Thyroid gland (tissue), 4 donors: ENCODE results near the gene RASD1. TPM values are rescaled to one million over a fixed set of nuclear protein-coding genes. Genes with fewer than 3 reads are reported as not detected.
A peak's percentile ranks its signal among the peaks of the same experiment; 100 is the strongest.

ENCODE experiments used
- DNase-seq, 2 donors: peaks; one replicate each; pipeline ENCODE4 v3.0.0-alpha.2; 2019
- H3K27ac ChIP-seq, 3 donors: fragments of 200-600 bp; sonication (generic); 1 replicate in 2 of 3; 2 replicates in 1 of 3; pipeline ENCODE4 v1.5.1; 2016 to 2019; ENCODE audit warnings: mild to moderate bottlenecking in 1 of 3, moderate library complexity in 1 of 3
- H3K27me3 ChIP-seq: fragments of 200-600 bp; sonication (generic); one replicate; pipeline ENCODE4 v1.5.1; 2019
- H3K36me3 ChIP-seq, 2 donors: fragments of 200-600 bp; sonication (generic); one replicate each; pipeline ENCODE4 v1.5.1; 2016 to 2019
- H3K4me1 ChIP-seq, 2 donors: fragments of 200-600 bp; sonication (generic); one replicate each; pipeline ENCODE4 v1.5.1; 2017 to 2019
- H3K4me3 ChIP-seq, 3 donors: fragments of 200-600 bp; sonication (generic); replicated peaks in 1 of 3; 1 replicate in 2 of 3; 2 replicates in 1 of 3; pipeline ENCODE4 v1.5.1; 2016; ENCODE audit warnings: mild to moderate bottlenecking in 1 of 3
- H3K9me3 ChIP-seq: fragments of 200-600 bp; sonication (generic); one replicate; pipeline ENCODE4 v1.5.1; 2017
- POLR2A ChIP-seq, 2 donors: fragments of 450-650 bp; IDR thresholded peaks; one replicate each; pipeline ENCODE4 v1.6.1; 2017; ENCODE audit warnings: antibody characterized with exemption in 2 of 2, mild to moderate bottlenecking in 2 of 2, moderate library complexity in 1 of 2
- whole genome bisulfite sequencing, 2 donors: methylation state at CpG; one replicate each; pipeline ENCODE4 v1.1.5; 2017; 5-methylcytosine and 5-hydroxymethylcytosine counted together
- intact Hi-C: fragments of 100-400 bp; cut with DNase I; formaldehyde crosslinking; loops from one replicate; pipeline ENCODE4 v1.15.1; 2023
- total RNA-seq, 4 donors: library from RNA; depleted of rRNA; stranded (reverse); fragments of >200 nt; gene quantifications; one replicate each; pipeline ENCODE4 v1.2.3, GENCODE V29; 2016
- TF ChIP-seq, protein P1 (sequence below), 6 experiments: fragments of 200-600 bp in 3 of 6; fragments of 450-650 bp in 3 of 6; sonication (generic) in 3 of 6; IDR thresholded peaks; one replicate each; pipeline ENCODE4 v1.5.1; 2016 to 2019; ENCODE audit warnings: antibody characterized with exemption in 6 of 6, mild to moderate bottlenecking in 2 of 6, inconsistent platforms in 1 of 6, moderate library complexity in 1 of 6

The RASD1 gene
- total RNA-seq, 4 donors from 2014 or later: 114 to 149 (median 141) TPM

- intact Hi-C loops: no loop called here
- H3K9me3 ChIP-seq: no peaks in the 10 kb centered on the region
- no peak for DNase-seq
- peaks cover 0 to 16% of the 10 kb centered on the region in 2 donors for H3K4me1 ChIP-seq
- no peaks in the 10 kb centered on the region for H3K27me3 ChIP-seq
- no peaks in the 10 kb centered on the region for H3K36me3 ChIP-seq
- no peak overlapping the region for H3K4me3 ChIP-seq
- WGBS, 2 donors: 87% methylated on average over 8 to 11 of the region's 15 CpGs
- H3K27ac ChIP-seq: no peak overlapping the region
- TF ChIP-seq, protein P1, sequence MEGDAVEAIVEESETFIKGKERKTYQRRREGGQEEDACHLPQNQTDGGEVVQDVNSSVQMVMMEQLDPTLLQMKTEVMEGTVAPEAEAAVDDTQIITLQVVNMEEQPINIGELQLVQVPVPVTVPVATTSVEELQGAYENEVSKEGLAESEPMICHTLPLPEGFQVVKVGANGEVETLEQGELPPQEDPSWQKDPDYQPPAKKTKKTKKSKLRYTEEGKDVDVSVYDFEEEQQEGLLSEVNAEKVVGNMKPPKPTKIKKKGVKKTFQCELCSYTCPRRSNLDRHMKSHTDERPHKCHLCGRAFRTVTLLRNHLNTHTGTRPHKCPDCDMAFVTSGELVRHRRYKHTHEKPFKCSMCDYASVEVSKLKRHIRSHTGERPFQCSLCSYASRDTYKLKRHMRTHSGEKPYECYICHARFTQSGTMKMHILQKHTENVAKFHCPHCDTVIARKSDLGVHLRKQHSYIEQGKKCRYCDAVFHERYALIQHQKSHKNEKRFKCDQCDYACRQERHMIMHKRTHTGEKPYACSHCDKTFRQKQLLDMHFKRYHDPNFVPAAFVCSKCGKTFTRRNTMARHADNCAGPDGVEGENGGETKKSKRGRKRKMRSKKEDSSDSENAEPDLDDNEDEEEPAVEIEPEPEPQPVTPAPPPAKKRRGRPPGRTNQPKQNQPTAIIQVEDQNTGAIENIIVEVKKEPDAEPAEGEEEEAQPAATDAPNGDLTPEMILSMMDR (IDR thresholded peaks at IDR 0.05): no peak
- no peak for TF ChIP-seq POLR2A (IDR thresholded peaks at IDR 0.05)
Observed at GRCh38 chr17:17537311-17538099, 41.3 kb upstream of the RASD1 start.

DNA sequence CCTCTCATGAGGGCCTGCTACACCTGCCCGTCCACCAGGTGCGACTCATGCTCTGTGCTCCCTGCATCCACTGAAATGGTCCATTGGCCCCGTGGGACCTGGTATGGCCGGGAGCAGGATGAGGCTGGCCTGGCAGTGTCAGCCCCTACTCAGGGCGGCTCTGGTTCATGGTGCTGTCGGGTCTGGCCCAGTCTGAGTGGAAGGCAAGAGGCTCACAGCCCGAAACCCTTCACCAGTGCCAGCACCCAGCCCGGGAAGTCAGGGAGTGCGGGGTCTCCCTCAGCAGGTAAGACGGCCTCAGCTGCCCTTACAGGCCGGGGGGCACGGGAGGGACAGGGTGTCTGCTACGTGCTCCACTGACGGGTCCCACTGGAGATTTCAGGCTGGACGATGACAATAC, 40.5 kb upstream of the RASD1 start:
- Histone ChIP-seq H3K36me3 (no peaks in the 10 kb centered on the region), H3K4me3 (no peak overlapping the region), H3K9me3 (no peaks in the 10 kb centered on the region), H3K4me1 (peaks cover 0 to 16% of the 10 kb centered on the region in 2 donors), H3K27ac (peak overlapping the region in 1 of 3 donors; percentile 79), H3K27me3 (no peaks in the 10 kb centered on the region)
- intact Hi-C loops: no loop called here
- TF ChIP-seq, protein P1 (IDR thresholded peaks at IDR 0.05): no peak
- no peak for TF ChIP-seq POLR2A (IDR thresholded peaks at IDR 0.05)
- no peak for DNase-seq
- WGBS, 2 donors: 88 to 89% methylated on average over 3 to 9 of the region's 15 CpGs

DNA sequence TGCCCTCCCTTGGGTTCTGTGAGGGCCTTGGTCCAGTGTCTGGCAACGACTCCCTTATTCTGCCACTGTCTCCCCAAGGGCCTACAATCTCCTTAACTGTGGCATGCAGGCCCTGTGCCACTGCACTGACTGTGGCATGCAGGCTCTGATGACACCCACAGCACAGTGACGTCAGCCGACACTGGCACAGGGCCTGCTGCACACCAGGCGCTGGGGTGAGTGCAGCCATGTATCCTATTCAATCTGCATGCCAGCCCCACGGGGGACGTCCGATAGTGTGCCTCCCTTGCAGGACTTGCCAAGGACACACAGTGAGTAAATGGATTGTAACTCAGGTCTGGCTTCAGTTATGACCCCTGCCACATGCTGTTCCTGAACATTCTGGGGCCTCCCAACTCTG, 39.8 kb upstream of the RASD1 start:
- intact Hi-C loops: no loop called here
- peak overlapping the region in 2 of 3 donors; percentile 48 to 79 for H3K27ac ChIP-seq
- 64 to 82% methylated on average over 4 to 6 of the region's 7 CpGs for WGBS, 2 donors
- H3K27me3 ChIP-seq: no peaks in the 10 kb centered on the region
- TF ChIP-seq, protein P1 (IDR thresholded peaks at IDR 0.05): no peak
- TF ChIP-seq POLR2A (IDR thresholded peaks at IDR 0.05): no peak
- H3K4me1 ChIP-seq: peaks cover 0 to 16% of the 10 kb centered on the region in 2 donors
- H3K9me3 ChIP-seq: no peaks in the 10 kb centered on the region
- DNase-seq: peak; percentile 65 to 82
- H3K4me3 ChIP-seq: no peak overlapping the region
- H3K36me3 ChIP-seq: no peaks in the 10 kb centered on the region

DNA sequence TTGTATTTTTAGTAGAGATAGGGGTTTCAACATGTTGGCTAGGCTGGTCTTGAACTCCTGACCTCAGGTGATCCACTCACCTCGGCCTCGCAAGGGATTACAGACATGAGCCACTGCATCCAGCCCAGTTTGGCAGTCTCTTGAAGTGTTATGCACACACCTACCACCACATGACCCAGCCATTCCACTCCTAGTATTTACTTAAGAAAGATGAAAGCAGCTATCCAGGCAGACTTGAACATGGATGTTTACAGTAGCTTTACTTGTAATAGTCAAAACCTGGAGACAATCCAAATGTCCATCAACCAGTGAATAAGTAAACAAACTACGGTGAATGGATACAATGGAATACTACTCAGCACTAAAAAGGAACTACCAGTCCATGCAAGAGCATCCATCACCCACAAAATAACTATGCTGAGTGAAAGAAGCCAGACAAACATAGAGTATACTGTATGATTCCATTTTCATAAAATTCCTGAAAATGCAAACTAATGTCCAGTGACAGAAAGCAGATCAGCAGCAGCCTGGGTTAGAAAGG, 37.8 kb upstream of the RASD1 start:
- no peaks in the 10 kb centered on the region for H3K27me3 ChIP-seq
- H3K4me3 ChIP-seq: no peak overlapping the region
- no peaks in the 10 kb centered on the region for H3K9me3 ChIP-seq
- DNase-seq: no peak
- intact Hi-C loops: no loop called here
- H3K4me1 ChIP-seq: peaks cover 6 to 23% of the 10 kb centered on the region in 2 donors
- WGBS, 2 donors: 64 to 66% methylated on average over 3 of the region's 3 CpGs
- TF ChIP-seq POLR2A (IDR thresholded peaks at IDR 0.05): no peak
- TF ChIP-seq, protein P1 (IDR thresholded peaks at IDR 0.05): no peak
- no peaks in the 10 kb centered on the region for H3K36me3 ChIP-seq
- no peak overlapping the region for H3K27ac ChIP-seq

GRCh38 chr17:17532991-17533390, 36.8 kb upstream of the RASD1 start:
- 95 to 98% methylated on average over 1 of the region's 1 CpG for WGBS, 2 donors
- Histone ChIP-seq H3K27me3 (no peaks in the 10 kb centered on the region), H3K4me3 (no peak overlapping the region), H3K4me1 (peaks cover 6 to 24% of the 10 kb centered on the region in 2 donors), H3K9me3 (no peaks in the 10 kb centered on the region), H3K27ac (no peak overlapping the region), H3K36me3 (no peaks in the 10 kb centered on the region)
- no peak for DNase-seq
- TF ChIP-seq, protein P1 (IDR thresholded peaks at IDR 0.05): no peak
- TF ChIP-seq POLR2A (IDR thresholded peaks at IDR 0.05): no peak
- intact Hi-C loops: no loop called here
